ENCODE data around the gene OR2AG1.

DNA sequence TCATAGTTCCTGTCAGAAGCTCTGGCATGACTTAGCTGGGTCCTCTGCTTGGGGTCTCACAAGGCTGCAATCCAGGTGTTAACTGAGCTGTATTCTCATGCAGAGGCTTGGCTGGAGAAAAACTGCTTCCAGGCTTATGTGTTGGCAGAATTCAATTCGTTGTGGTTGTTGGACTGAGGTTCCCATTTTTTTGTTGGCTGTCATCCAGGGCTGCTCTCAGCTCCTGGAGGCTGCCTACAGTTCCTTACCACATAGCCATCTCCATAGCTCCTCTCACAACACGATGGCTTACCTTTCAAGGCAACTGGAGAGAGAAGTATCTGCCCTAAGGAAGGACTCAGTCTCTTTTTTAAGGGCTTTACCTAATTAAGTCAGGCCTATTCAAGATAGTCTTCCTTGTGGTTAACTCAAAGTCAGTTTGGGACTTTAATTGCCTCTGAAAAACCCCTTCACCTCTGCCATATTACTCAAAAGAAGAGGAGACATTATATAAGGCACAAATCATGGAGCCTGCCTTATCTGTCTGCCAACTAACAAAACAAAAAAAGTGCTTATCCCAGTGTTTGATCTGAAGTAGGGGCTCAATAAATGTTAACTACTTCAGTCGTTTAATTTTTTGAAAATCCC, 46.2 kb upstream of the OR2AG1 start:
- TF ChIP-seq, protein P1, sequence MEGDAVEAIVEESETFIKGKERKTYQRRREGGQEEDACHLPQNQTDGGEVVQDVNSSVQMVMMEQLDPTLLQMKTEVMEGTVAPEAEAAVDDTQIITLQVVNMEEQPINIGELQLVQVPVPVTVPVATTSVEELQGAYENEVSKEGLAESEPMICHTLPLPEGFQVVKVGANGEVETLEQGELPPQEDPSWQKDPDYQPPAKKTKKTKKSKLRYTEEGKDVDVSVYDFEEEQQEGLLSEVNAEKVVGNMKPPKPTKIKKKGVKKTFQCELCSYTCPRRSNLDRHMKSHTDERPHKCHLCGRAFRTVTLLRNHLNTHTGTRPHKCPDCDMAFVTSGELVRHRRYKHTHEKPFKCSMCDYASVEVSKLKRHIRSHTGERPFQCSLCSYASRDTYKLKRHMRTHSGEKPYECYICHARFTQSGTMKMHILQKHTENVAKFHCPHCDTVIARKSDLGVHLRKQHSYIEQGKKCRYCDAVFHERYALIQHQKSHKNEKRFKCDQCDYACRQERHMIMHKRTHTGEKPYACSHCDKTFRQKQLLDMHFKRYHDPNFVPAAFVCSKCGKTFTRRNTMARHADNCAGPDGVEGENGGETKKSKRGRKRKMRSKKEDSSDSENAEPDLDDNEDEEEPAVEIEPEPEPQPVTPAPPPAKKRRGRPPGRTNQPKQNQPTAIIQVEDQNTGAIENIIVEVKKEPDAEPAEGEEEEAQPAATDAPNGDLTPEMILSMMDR (IDR thresholded peaks at IDR 0.05): no peak
- no peak for TF ChIP-seq POLR2A (IDR thresholded peaks at IDR 0.05)

All from Peyer's patch (tissue), 4 donors.